ENCODE results near the gene PLVAP.

GRCh38 chr19:17314007-17314593 is 63.0 kb downstream of the PLVAP start:
- TF ChIP-seq CTCF (IDR thresholded peaks at IDR 0.05; ENCODE audit: insufficient read depth, low read depth, low read length): no peak
- no peak for TF ChIP-seq EZH2 (IDR thresholded peaks at IDR 0.05; ENCODE audit: insufficient read depth, low read length)
